Heart left ventricle (tissue), 13 donors: ENCODE data around the gene TM9SF3.

Experiments used
- CTCF ChIP-seq, 12 donors: fragments of 200-600 bp; sonication (generic) in 4 of 12; IDR thresholded peaks; one replicate each; pipeline versions ENCODE4 v1.5.0 to v1.8.0; 2018 to 2022; ENCODE audit warnings: antibody characterized with exemption in 12 of 12, mild to moderate bottlenecking in 5 of 12
- POLR2A ChIP-seq, 2 donors: fragments of 450-650 bp; IDR thresholded peaks; one replicate each; pipeline ENCODE4 v1.6.1; 2017; ENCODE audit warnings: antibody characterized with exemption in 2 of 2, mild to moderate bottlenecking in 2 of 2, moderate library complexity in 2 of 2
- donor health status: ischemic (EF 13 %, LVEDD 7.1; RV severe dilation, severe dysfunction).
- donor health status: DM: no; HTN: yes; CAD: no.
- donor health status: DM: no; HTN: no; CAD: no.
- donor health status: ischemic (EF 25% LVEDD 6.9; RV normal size, moderate dysfunction).
- donor health status: ischemic (EF 25% LVEDD 5.7; RV mildly dilated, moderate dysfunction).
- donor health status: ischemic (EF 35%, LVEDD 5.7; RV mildly dilated, moderate dysfunction).
- donor health status: nonischemic (EF 11% LVEDD 7.7; RV severe dilation, severe dysfunction).
- donor health status: DM: yes; HTN: yes; CAD: no.
- donor health status: PGD.
- donor health status: ischemic (EF 29% LVEDD 5.4; RV normal size, mild dysfunction).
- donor health status: nonischemic (EF 23%, LVEDD 6.1; RV moderate dilation, normal function).

GRCh38 chr10:96584035-96584434 is 2.8 kb downstream of the TM9SF3 start:
- TF ChIP-seq CTCF (IDR thresholded peaks at IDR 0.05) (no peak), POLR2A (IDR thresholded peaks at IDR 0.05) (no peak)
